ENCODE data around the gene LUZP4.
"Not testable (repeated sequence)": the region's sequence is repeated elsewhere in the genome, so short reads cannot be mapped to it uniquely, and the experiment has no call there.

The LUZP4 gene

GRCh38 chrX:115339441-115340025 lies 50.0 kb downstream of the LUZP4 start:
- DNase-seq, result no peak

GRCh38 chrX:115341421-115341820 lies 51.9 kb downstream of the LUZP4 start:
- DNase-seq, result no peak

GRCh38 chrX:115344885-115345614 lies 55.5 kb downstream of the LUZP4 start:
- DNase-seq, result no peak

- DNase-seq, result no peak
Observed at GRCh38 chrX:115345615-115346014, 56.1 kb downstream of the LUZP4 start.

- DNase-seq, result not testable (repeated sequence)
Observed at GRCh38 chrX:115346738-115347137, 57.2 kb downstream of the LUZP4 start.

GRCh38 chrX:115348446-115349225 lies 59.1 kb downstream of the LUZP4 start:
- DNase-seq, result no peak

GRCh38 chrX:115350711-115351381 lies 61.3 kb downstream of the LUZP4 start:
- no peak for DNase-seq

- DNase-seq, result no peak
Observed at GRCh38 chrX:115356369-115356768, 66.9 kb downstream of the LUZP4 start.

Measured in activated CD8-positive, alpha-beta memory T cell treated with anti-CD3 and anti-CD28 coated beads, Interleukin-2, amount 50 U/mL, for 48 hours (primary cell).